ENCODE data around the gene ITGB1BP2. TPM values are rescaled to one million over a fixed set of nuclear protein-coding genes. Genes with fewer than 3 reads are reported as not detected.
A peak's percentile ranks its signal among the peaks of the same experiment; 100 is the strongest.
"Not testable (repeated sequence)": the region's sequence is repeated elsewhere in the genome, so short reads cannot be mapped to it uniquely, and the experiment has no call there.

Gene ITGB1BP2
- total RNA-seq, 1 donor from 2014 or later: 1.1 TPM

DNA sequence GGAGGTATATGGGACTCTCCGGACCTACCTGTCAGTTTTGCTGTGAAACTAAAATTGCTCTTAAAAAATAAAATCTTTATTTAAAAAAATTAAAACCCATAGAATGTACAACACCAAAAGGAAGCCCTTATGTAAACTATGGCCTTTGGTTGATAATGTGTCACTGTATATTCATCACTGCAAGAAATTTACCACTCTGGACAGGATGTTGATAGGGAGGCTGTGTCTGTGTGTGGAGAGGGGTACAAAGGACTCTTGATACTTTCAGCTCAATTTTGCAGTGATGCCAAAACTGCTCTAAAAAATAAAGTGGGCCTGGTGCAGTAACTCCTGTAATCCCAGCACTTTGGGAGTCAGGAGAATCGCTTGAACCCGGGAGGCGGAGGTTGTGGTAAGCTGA lies 44.7 kb upstream of the ITGB1BP2 start:
- DNase-seq (ENCODE audit: low read depth): no peak
- TF ChIP-seq CTCF (IDR thresholded peaks at IDR 0.05; ENCODE audit: insufficient read depth, low read length, severe bottlenecking): no peak
- Histone ChIP-seq H3K36me3 (ENCODE audit: control insufficient read depth, insufficient read depth, low read length) (no peaks in the 10 kb centered on the region), H3K27me3 (ENCODE audit: control insufficient read depth, insufficient read depth, low read length) (no peaks in the 10 kb centered on the region), H3K4me3 (ENCODE audit: low read depth, low read length) (no peak overlapping the region)
- no peak for FAIRE-seq

GRCh38 chrX:71268624-71269023 lies 32.9 kb upstream of the ITGB1BP2 start:
- H3K36me3 ChIP-seq (ENCODE audit: control insufficient read depth, insufficient read depth, low read length); DNase-seq (ENCODE audit: low read depth); FAIRE-seq; H3K4me3 ChIP-seq (ENCODE audit: low read depth, low read length); H3K27me3 ChIP-seq (ENCODE audit: control insufficient read depth, insufficient read depth, low read length): not testable (repeated sequence)

GRCh38 chrX:71269801-71270395 lies 31.7 kb upstream of the ITGB1BP2 start:
- no peaks in the 10 kb centered on the region for H3K36me3 ChIP-seq (ENCODE audit: control insufficient read depth, insufficient read depth, low read length)
- DNase-seq (ENCODE audit: low read depth): no peak
- no peak for TF ChIP-seq CTCF (IDR thresholded peaks at IDR 0.05; ENCODE audit: insufficient read depth, low read length, severe bottlenecking)
- no peaks in the 10 kb centered on the region for H3K27me3 ChIP-seq (ENCODE audit: control insufficient read depth, insufficient read depth, low read length)
- H3K4me3 ChIP-seq (ENCODE audit: low read depth, low read length): no peak overlapping the region
- no peak for FAIRE-seq

DNA sequence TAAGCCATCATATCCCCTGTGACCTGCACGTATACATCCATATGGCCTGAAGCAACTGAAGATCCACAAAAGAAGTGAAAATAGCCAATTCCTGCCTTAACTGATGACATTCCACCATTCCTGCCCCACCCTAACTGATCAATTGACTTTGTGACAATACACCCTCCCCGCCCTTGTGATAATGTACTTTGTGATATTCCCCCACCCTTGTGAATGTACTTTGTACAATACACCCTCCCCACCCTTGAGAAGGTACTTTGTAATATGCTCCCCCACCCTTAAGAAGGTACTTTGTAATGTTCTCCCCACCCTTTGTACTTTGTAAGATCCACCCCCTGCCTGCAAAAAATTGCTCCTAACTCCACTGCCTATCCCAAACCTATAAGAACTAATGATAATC lies 29.2 kb upstream of the ITGB1BP2 start:
- FAIRE-seq; H3K4me3 ChIP-seq (ENCODE audit: low read depth, low read length); H3K27me3 ChIP-seq (ENCODE audit: control insufficient read depth, insufficient read depth, low read length); H3K36me3 ChIP-seq (ENCODE audit: control insufficient read depth, insufficient read depth, low read length); DNase-seq (ENCODE audit: low read depth): not testable (repeated sequence)

DNA sequence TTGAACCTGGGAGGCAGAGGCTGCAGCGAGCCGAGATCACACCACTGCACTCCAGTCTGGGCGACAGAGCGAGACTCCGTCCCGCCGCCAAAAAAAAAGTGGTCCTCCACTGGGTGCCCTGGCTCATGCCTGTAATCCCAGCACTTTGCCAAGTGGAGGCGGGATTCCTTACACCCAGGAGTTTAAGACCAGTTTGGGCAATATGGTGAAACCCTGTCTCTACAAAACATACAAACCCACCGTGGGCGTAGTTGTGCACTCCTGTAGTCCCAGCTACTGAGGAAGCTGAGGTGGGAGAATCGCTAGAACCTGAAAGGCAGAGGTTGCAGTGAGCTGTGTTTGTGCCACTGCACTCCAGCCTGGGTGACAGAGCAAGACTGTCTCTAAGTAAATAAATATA lies 20.2 kb upstream of the ITGB1BP2 start:
- FAIRE-seq; H3K27me3 ChIP-seq (ENCODE audit: control insufficient read depth, insufficient read depth, low read length); H3K4me3 ChIP-seq (ENCODE audit: low read depth, low read length); H3K36me3 ChIP-seq (ENCODE audit: control insufficient read depth, insufficient read depth, low read length); DNase-seq (ENCODE audit: low read depth): not testable (repeated sequence)

DNA sequence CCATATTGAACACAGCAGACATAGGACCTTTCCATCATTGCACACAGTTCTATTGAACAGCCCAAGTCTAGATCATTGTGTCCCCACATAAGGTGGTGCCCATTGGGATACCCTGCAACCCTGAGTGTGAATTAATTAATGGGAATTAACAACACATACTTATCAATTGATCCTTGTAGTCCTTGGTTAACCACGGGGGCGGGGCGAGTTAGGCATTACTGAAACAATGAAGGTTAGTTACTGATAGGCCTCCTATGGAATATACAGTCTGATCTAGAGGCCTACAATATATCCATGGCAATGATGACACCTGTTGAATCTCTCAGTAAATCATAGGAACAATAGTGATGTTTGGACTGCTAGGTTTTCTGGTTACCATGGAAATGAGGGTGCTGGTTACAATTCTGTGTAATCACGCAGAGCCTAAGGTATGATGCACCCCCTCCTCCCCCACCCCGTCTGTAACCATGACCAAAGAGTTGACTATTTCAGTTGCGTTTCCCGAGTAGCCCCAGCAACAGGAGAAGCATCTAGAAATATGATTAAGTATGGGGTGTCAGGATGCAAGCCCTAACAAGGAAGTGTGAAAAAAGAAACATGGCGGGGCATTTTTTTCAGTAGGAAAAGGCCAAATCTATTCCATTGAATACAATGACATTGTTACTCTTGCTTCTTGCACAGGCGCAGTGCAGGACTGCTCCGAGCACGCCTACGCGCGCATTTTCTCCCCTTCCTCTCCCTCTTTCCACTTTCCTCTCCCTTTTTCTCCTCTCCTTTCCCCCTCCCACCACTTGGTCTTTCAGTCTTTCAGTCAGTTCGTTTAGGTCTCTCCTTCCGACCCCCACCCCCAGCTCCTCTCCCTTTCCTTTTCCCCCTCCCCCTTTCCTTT lies 18.8 kb upstream of the ITGB1BP2 start:
- H3K4me3 ChIP-seq (ENCODE audit: low read depth, low read length): peak overlapping the region; percentile 50
- H3K27me3 ChIP-seq (ENCODE audit: control insufficient read depth, insufficient read depth, low read length): no peaks in the 10 kb centered on the region
- TF ChIP-seq CTCF (IDR thresholded peaks at IDR 0.05; ENCODE audit: insufficient read depth, low read length, severe bottlenecking): no peak
- FAIRE-seq (no peak), DNase-seq (ENCODE audit: low read depth) (peak; percentile 62)
- H3K36me3 ChIP-seq (ENCODE audit: control insufficient read depth, insufficient read depth, low read length): no peaks in the 10 kb centered on the region

DNA sequence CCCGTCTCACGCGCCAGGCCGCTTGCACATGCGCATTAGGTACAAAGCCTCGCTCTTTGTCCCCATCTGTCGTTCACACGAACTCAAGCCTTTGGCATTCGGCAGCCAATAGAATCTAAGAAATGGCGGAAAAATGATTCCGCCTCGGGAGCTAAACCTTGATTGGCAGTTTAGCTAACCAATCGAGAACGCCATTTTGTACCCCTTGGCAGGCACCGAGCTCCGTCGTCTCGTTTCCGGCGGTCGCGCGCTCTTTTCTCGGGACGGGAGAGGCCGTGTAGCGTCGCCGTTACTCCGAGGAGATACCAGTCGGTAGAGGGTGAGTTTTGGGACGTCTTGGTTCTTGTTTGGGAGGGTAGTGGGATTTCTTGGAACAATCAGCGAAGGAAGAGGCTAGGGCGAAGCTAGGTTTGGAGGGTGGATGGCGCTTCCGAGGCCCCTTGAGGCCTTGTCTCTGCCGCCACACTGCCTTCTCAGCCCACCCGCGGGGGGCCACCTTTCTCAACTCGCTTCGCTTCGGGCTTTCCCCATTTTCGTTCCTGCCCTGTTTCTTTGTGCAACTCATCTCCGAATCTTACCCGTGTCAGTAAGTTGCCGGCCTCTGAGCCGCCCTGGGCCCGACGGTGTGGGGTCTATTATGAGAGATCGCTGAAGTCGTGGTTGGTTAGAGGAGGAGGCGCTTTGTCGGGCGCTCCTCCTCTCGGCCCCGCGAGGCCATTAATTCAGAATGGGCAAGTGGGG lies 18.0 kb upstream of the ITGB1BP2 start, which contains the start of gene NONO:
Gene NONO (plus strand): TSS at position 233 of the 741 bp plus-strand sequence. CDS start 7,003 bp downstream, outside the sequence.
- no peaks in the 10 kb centered on the region for H3K36me3 ChIP-seq (ENCODE audit: control insufficient read depth, insufficient read depth, low read length)
- no peaks in the 10 kb centered on the region for H3K27me3 ChIP-seq (ENCODE audit: control insufficient read depth, insufficient read depth, low read length)
- DNase-seq (ENCODE audit: low read depth) (peak; percentile 92), FAIRE-seq (peak; percentile 98)
- H3K4me3 ChIP-seq (ENCODE audit: low read depth, low read length): peak within 1 kb of the TSS; percentile 54
- TF ChIP-seq CTCF (IDR thresholded peaks at IDR 0.05; ENCODE audit: insufficient read depth, low read length, severe bottlenecking): peak; percentile 30

All from bronchial epithelial cell (primary cell).